ENCODE measurements around the gene NHS. TPM values are rescaled to one million over a fixed set of nuclear protein-coding genes. Genes with fewer than 3 reads are reported as not detected.

NHS gene
- total and polyA plus RNA-seq, 8 donors = 0.19 to 1.7 (median 0.54) TPM

- no peaks in the 10 kb centered on the region for H3K9me3 ChIP-seq
- H3K36me3 ChIP-seq = no peaks in the 10 kb centered on the region
- intact Hi-C loops (cut with DNase I) = no loop called here
- peaks cover 0 to 4% (median 0%) of the 10 kb centered on the region in 4 donors for H3K27me3 ChIP-seq
- no peak for TF ChIP-seq CTCF (IDR thresholded peaks at IDR 0.05)
- no peak for FAIRE-seq
- H3K4me1 ChIP-seq = no peaks in the 10 kb centered on the region
- ATAC-seq = no peak
- H3K27ac ChIP-seq = no peak overlapping the region
- DNase-seq = no peak
- WGBS, 2 donors = 55 to 83% methylated on average over 2 of the region's 2 CpGs
- no peak overlapping the region for H3K4me3 ChIP-seq
These were observed 145.1 kb downstream of the NHS start for GRCh38 chrX:17520016-17520615.

- Histone ChIP-seq H3K4me1 (no peaks in the 10 kb centered on the region), H3K36me3 (no peaks in the 10 kb centered on the region), H3K9me3 (no peaks in the 10 kb centered on the region), H3K27ac (no peak overlapping the region), H3K4me3 (no peak overlapping the region), H3K27me3 (peaks cover 0 to 4% (median 0%) of the 10 kb centered on the region in 4 donors)
- FAIRE-seq (no peak), ATAC-seq (no peak), DNase-seq (no peak)
- 45 to 53% methylated on average over 14 of the region's 16 CpGs for WGBS, 2 donors
- intact Hi-C loops (cut with DNase I) = no loop called here
- no peak for TF ChIP-seq CTCF (IDR thresholded peaks at IDR 0.05)
These were observed 147.1 kb downstream of the NHS start for GRCh38 chrX:17521871-17522693.

- H3K27ac ChIP-seq = no peak overlapping the region
- no peak for DNase-seq
- no peaks in the 10 kb centered on the region for H3K36me3 ChIP-seq
- intact Hi-C loops (cut with DNase I) = no loop called here
- peaks cover 0 to 6% (median 0%) of the 10 kb centered on the region in 3 donors for H3K4me1 ChIP-seq
- FAIRE-seq = no peak
- TF ChIP-seq CTCF (IDR thresholded peaks at IDR 0.05) = no peak
- H3K9me3 ChIP-seq = no peaks in the 10 kb centered on the region
- no peak overlapping the region for H3K4me3 ChIP-seq
- WGBS, 2 donors = 34 to 36% methylated on average over 1 of the region's 1 CpG
- ATAC-seq = no peak
- H3K27me3 ChIP-seq = no peaks in the 10 kb centered on the region
These were observed 150.3 kb downstream of the NHS start for GRCh38 chrX:17525266-17525665.

GRCh38 chrX:17525762-17526555 is 151.0 kb downstream of the NHS start:
- whole genome bisulfite sequencing, 2 donors = 95 to 96% methylated on average over 8 of the region's 8 CpGs

More at GRCh38 chrX:17525762-17526555, 151.0 kb downstream of the NHS start:
- intact Hi-C loops (cut with DNase I) = no loop called here
- FAIRE-seq (no peak), DNase-seq (no peak), ATAC-seq (no peak)
- H3K4me3 ChIP-seq = no peak overlapping the region
- no peaks in the 10 kb centered on the region for H3K36me3 ChIP-seq
- peaks cover 0 to 6% (median 0%) of the 10 kb centered on the region in 3 donors for H3K4me1 ChIP-seq
- no peaks in the 10 kb centered on the region for H3K9me3 ChIP-seq
- H3K27ac ChIP-seq = peak overlapping the region in 1 of 4 donors; percentile 63
- TF ChIP-seq CTCF (IDR thresholded peaks at IDR 0.05) = no peak
- H3K27me3 ChIP-seq = no peaks in the 10 kb centered on the region

Data from pancreas (tissue), 10 donors.